Measurements from ENCODE around the gene CCDC141. TPM values are rescaled to one million over a fixed set of nuclear protein-coding genes. Genes with fewer than 3 reads are reported as not detected.
"Not testable (repeated sequence)": the region's sequence is repeated elsewhere in the genome, so short reads cannot be mapped to it uniquely, and the experiment has no call there.

CCDC141 gene, protein sequence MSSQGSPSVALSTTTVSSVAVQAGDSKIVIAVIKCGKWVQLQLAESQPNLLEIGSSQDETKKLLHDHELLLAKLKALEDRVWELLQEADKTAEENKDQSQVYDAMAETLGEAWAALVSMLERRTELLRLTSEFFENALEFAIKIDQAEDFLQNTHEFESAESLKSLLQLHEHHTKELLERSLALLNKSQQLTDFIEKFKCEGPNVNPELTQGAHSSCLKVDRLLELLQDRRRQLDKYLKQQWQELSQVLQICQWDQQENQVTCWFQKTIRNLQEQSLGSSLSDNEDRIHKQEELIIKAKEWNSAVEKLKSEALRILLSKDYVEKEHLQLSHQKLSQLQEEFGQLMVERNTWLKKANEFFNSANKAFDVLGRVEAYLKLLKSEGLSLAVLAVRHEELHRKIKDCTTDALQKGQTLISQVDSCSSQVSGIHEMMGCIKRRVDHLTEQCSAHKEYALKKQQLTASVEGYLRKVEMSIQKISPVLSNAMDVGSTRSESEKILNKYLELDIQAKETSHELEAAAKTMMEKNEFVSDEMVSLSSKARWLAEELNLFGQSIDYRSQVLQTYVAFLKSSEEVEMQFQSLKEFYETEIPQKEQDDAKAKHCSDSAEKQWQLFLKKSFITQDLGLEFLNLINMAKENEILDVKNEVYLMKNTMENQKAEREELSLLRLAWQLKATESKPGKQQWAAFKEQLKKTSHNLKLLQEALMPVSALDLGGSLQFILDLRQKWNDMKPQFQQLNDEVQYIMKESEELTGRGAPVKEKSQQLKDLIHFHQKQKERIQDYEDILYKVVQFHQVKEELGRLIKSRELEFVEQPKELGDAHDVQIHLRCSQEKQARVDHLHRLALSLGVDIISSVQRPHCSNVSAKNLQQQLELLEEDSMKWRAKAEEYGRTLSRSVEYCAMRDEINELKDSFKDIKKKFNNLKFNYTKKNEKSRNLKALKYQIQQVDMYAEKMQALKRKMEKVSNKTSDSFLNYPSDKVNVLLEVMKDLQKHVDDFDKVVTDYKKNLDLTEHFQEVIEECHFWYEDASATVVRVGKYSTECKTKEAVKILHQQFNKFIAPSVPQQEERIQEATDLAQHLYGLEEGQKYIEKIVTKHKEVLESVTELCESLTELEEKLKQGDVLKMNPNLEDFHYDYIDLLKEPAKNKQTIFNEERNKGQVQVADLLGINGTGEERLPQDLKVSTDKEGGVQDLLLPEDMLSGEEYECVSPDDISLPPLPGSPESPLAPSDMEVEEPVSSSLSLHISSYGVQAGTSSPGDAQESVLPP (N-terminal part only)
- total RNA-seq = 32.4 and 61.8 TPM in 2 replicates
- polyA plus RNA-seq (2012) = 10.9 TPM

DNA sequence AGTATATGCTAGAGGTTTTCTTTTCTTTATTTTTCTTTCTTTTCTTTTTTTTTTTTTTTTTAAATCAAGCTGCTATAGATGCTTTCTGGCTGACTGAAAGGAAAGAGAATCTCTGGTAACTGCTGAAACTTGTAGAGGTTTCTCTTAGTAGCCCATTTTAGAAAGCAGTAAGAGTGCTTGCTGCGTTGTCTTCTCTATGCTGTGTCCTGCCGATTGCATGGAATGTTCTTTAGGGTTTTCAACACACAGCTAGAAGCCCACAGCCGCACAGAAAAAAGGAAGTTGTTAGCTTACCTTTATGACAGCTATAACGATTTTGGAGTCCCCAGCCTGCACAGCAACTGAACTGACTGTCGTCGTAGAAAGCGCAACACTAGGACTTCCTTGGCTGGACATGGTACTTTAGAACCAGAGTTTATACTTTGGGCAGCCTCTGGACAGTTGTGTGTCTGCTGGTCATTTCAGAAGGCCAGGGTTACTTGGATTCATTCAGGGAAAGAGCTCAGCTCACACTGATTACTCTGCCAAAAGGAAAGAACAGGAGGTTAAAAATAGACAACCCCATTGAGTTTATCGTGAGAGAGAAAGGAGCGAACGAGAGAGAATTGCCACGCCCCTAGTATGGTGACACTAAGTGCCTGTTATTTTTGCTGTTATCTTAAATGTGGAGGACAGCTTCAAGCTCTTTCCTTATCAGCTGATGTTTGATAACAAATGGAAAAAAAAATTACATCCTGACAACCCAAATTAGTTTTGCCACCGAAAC lies at the start of gene CCDC141:
TSS of gene CCDC141 (minus strand) at position 592 of the 766 bp plus-strand sequence. CDS start at position 396, 196 bp downstream.
- peak; percentile 92 for DNase-seq (ENCODE audit: low read depth)

DNA sequence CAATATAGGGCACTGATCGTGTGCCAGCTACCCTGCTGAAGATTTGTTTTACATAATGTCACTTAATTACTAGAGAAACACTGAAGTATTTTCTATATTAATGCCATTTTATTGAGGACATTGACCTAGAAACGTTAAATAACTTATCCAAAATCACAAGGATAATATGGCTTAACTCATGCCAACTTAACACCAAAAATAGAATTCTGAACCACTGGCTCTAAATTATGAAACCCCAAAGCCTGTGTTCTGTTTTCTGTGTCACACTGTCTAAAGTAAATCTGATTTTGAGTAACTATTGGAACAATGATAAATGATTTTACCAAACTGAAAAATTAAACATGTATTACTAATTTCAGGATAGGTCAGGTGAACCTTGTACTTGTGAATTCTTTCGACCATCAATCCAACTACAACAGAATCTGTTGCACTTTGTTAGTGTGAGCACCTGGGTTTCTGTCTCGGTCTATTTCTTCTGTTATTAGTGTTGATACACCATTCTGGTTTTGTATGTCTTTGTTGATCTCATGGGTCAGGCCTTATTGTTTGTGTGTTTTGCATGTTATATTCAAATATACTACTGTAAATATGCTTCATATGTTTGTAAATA lies 48.2 kb upstream of the CCDC141 start:
- DNase-seq (ENCODE audit: low read depth) = no peak

DNA sequence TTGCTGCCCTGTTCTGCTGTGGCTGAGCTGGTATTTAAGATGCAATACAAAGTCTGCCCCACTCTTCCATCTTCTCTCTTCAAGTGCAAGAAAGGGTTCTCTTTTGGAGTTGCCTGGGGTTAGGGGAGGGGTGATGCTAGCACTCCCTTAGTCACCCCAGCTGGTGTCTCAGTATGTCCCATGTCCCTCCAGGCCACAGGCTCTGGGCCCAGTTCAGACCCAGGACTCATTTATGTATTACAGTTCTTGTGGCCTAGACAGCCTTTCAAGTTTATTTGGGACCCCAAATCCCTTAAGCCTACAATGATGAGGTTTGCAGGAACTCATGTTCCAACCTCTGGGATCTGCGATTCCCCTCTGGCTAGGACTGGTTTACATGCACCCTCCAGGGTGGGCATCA lies 47.2 kb upstream of the CCDC141 start:
- no peak for DNase-seq (ENCODE audit: low read depth)

DNA sequence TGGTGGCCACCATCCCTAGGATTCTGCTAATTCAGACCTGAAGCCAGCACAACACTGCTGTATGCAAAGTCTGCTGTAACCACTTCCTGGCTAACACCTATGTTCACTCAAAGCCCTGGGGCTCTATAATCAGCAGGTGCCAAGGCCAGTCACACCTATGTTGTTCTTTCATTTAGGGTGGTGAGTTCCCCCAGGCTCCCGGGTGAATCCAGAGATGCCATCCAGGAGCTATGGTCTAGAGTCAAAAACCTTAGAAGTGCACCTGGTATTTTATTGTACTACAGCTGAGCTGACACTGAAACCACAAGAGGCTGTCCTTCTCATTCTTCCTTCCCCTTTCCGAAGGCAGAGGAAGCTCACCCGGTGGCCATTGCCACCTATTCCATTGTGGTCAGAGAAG lies 46.2 kb upstream of the CCDC141 start:
- no peak for DNase-seq (ENCODE audit: low read depth)

DNA sequence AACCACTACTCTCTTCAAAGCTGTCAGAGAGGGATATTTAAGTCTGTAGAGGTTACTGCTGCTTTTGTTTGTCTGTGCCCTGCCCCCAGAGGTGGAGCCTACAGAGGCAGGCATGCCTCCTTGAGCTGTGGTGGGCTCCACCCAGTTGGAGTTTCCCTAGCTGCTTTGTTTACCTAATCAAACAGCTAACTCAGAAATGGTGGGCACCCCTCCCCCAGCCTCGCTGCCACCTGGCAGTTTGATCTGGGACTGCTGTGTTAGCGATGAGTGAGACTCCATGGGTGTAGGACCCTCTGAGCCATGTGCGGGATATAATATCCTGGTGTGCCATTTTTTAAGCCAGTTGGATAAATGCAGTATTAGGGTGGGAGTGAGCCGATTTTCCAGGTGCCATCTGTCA lies 43.0 kb upstream of the CCDC141 start:
- not testable (repeated sequence) for DNase-seq (ENCODE audit: low read depth)

DNA sequence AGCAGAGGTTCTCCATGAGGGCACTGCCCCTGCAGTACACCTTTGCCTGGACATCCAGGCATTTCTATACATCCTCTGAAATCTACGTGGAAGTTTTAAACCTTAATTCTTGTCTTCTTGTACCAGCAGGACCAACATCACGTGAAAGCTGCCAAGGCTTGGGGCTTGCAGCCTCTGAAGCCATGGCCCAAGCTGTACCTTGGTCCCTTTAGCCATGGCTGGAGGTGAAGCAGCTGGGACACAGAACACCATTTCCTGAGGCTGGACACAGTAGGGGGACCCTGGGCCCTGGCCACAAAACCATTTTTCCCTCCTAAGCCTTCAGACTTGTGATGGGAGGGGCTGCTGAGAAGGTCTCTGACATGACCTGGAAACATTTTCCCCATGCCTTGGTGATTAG lies 32.8 kb upstream of the CCDC141 start:
- no peak for DNase-seq (ENCODE audit: low read depth)

DNA sequence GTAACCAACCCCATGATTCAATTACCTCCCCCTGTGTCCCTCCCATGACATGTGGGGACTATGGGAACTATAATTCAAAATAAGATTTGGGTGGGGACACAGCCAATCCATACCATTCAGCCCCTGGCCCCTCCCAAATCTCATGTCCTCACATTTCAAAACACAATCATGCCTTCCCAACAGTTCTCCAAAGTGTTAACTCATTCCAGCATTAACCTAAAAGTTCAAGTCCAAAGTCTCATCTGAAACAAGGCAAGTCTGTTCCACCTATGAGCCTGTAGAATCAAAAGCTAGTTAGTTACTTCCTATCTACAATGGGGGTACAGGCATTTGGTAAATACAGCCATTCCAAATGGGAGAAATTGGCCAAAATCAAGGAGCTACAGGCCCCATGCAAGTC lies 32.0 kb upstream of the CCDC141 start:
- no peak for DNase-seq (ENCODE audit: low read depth)

DNA sequence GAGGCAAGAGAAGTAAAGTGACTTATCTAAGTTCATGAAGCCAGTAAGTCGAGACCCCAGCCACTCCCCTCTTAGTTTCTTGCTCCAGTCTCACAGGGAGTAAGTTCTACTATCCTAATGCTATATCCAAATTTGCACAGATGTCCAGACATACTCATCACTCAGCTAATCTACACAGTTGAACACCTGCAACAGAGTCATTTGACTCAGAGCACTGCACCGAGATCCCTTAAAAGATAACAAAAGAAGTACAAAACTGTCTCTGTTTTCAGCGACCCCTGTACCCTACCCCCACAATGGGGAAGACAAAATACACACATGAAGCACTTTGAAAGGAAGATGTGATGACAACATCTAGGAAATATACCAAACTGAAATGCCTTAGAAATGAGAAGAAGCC lies 22.6 kb upstream of the CCDC141 start:
- no peak for DNase-seq (ENCODE audit: low read depth)

DNA sequence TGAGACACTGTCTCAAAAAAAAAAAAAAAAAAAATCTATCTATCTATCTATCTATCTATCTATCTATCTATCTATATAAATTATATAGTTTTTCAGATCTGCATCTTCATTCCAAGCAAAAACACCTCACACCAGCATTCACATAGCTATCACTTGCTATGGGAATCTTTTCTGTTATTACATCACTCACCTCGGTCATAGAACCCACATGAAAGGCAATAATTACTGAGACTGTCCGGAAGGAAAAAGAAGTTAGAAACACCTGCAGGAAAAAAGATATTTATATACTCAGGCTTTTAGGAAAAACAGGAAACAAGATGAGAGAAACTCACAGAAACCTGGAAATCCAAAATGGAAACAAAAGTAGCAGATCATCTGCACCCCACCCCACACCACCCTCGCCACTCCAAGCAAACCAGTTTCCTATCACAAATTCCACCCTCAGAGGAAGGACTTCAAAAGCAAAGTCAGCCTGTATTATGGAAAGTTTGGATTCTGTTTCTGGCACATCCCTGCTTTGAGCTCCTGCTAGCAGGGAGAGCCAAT lies 21.9 kb upstream of the CCDC141 start:
- no peak for DNase-seq (ENCODE audit: low read depth)

DNA sequence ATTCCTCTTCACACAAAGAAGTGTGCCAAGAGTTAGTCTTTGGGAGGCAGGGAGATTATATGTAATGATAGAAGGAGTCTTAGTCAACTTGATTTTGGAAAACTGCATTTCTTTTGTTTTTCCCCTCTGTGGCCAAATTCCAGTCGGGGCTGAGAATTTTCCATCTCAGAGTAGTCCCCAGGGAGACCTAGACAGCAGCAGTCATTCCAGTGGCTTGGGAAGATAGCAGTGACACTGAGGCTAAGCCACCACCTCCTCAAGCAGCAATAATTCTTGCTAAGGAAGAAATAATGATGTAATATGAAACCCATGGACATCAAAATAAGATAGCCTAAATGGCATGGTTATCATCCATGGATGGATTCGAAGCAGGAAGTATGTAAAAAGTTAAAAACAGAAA lies 21.0 kb upstream of the CCDC141 start:
- peak; percentile 18 for DNase-seq (ENCODE audit: low read depth)

DNA sequence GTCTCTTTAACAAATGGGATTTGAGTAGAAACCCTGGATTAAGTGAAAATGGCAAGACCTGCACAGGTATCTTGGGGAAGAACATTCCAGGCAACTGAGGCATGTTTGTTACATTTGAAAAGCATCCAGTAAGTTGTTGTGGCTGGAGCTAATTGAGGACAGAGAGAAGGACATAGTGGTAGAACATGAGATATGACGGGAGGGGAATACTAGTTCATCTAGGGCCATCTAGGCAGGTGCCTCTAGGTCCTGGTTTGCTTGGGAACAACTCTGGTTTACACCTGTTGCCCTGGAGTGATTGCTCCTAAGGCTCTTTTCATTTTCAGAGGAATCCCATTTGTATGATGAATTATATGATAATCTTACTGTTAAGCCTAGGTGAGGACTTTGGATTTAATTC lies 19.7 kb upstream of the CCDC141 start:
- no peak for DNase-seq (ENCODE audit: low read depth)

DNA sequence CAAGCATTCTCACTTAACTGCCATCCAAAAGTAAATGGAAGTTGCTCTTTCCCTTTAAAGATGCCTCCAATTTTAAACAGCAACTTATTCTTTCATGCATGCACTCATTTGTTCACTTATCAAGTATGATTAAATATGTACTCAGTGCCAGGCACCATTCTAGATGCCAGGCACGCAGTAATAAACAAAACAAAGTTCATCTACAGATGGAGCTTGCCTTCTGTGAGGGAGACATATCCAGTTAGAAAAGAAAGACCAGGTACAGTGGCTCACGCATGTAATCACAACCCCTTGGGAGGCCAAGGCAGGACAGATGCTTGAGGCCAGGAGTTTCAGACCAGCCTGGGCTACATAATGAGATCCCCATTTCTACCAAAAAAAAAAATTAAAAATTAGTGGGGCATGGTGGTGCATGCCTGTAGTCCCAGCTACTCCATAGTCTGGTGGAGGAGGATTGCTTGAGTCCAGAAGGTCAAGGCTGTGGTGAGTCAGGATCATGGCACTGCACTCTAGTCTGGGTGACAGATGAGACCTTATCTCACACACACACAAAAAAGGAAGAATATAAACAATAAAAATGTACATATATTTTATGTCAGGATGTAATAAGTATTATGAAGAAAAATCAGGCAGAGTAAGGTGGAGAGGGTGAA lies 19.2 kb upstream of the CCDC141 start:
- no peak for DNase-seq (ENCODE audit: low read depth)

DNA sequence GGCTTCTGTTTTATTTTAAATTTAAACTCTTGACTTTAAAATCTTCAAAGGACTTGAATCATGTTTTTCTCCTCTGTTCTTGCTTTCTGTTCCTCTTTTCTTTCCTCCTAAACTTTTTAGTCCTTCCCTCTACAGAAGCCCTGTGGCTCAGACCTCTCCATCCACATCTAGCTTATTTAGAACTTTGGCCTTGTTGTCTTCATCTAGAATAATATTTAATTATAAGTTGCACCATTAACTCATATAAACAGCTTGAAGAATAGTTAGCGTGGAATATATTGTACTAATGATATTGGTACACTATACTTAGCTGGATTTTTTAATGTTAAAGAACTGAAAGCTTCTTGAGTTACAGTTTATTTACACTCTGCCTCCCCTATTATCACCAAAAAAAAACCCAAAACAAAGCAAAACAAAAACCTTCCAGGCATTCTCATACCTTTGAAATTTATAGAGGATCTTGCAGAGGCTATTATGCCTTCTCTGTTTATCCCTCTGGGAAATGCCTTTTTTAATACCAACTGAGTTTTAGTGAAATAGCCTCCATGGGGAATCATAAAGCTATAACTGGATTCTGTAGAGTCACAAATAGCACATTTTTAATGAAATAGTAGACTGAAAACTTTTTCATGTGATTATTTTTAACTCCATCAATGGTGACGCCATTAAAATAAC lies 9.2 kb upstream of the CCDC141 start:
- peak; percentile 15 for DNase-seq (ENCODE audit: low read depth)

DNA sequence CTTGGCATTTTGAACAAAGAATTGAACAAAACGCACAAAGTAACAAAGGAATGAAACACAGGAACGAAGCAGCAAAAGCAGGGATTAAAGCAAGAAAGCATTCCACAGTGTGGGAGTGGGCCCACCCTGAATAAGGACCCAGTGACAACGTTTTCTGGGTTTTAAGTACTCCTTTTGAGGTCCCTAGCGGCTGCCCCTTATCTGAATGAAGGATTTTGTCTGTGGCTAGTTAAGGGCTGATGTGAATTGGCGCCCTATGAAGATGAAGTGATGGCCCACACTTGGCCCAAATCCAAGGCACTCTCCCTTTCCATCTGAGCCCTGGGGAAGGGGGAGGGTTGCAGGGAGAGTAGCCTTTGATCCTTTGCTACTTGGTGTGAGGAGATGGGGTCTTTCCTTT lies 7.8 kb upstream of the CCDC141 start:
- DNase-seq (ENCODE audit: low read depth) = peak; percentile 13

DNA sequence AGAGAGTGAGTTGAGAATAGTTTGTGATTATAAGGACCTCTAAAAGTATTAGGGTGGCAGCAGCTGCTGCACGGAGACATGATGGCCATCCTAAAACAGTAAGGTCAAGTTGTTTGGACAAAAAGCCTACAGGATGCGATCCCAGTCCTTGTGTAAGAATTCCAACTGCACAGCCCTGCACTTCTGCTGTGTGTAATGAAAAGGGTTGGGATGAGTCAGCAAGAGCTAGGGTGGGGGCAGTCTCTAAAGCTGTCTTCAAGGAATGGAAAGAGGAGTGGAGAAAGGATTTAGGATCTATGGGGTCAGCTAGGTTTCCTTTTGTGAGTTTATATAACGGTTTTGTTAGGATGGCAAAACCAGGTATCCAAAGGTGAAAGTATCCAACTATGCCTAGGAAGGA lies 3.6 kb upstream of the CCDC141 start:
- DNase-seq (ENCODE audit: low read depth) = peak; percentile 37

DNA sequence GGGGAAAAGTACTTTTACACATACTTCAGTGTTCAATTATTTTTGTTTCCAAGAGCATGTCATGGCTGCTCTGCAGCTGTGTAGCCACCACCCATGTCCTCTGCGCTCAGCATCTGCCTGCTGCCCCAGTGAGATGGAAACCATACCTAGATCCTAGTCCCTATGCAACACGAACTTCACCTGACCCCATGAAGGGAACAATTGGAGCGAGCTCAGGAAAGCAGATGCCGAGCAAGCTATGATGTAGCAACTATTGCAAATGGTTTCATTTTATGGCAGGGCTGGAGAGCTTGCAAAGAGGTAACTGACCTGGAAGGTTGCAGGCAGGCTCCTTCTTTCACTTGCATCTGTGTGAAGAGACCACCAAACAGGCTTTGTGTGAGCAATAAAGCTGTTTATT lies 1.3 kb upstream of the CCDC141 start:
- DNase-seq (ENCODE audit: low read depth) = peak; percentile 42

DNA sequence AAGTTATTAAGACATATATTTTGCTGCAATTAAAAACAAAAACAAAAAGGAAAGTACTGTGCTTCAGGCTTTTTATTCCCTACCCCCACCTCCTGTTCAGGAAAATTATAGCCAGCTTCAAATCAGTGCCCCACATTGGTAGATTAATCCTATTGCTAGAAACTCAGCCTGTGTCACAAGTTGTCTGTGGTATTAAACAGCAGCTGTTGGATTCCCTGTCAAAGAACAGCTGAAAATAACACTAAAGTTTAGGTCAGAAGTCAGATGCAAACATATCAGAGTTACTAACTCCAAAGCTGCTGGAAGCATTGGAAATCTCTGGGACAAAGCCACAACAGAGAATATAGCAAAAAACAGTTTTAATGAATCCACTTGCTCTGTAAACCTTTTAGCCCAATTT lies 818 bp upstream of the CCDC141 start:
- peak; percentile 90 for DNase-seq (ENCODE audit: low read depth)

DNA sequence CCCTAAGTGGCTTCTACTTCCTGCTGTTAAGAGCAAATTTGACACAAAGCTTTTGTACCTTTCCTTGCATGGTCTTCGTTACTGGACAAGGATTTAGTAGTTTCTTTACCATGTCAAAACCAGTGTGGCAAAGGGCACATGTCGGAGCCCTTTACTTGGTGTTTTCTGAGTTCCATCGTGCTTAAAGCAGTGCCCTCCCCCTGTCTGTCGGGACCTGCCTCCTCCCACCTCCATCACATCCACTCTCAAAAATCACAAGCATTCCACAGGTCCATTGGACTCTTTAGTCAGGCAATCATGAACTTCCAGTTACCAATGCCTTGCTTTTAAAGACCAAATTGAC lies 763 bp downstream of the CCDC141 start:
- peak; percentile 16 for DNase-seq (ENCODE audit: low read depth)

DNA sequence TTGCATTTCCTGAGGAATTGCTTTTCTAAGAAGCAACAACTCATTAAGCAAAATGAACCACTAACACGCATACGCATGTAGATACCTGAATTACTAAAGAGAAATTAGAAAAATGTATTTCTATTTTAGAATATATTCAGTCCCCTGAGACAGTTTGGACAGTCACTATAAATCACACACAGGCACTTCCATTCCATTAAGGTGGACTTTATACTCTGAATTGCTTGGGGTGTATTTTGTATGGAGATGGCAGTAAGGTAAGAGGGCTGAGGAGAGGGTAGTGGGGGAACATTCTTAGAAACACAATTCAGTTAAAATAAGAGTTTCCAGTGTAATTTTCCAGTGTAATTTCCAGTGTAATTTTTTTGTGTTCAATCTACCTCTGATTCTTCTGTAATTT lies 1.8 kb downstream of the CCDC141 start:
- no peak for DNase-seq (ENCODE audit: low read depth)
